Neural progenitor cell (in vitro differentiated cells): ENCODE measurements around the gene SPTLC1. TPM values are rescaled to one million over a fixed set of nuclear protein-coding genes. Genes with fewer than 3 reads are reported as not detected.
"Not testable (repeated sequence)": the region's sequence is repeated elsewhere in the genome, so short reads cannot be mapped to it uniquely, and the experiment has no call there.

Experiments
- DNase-seq: peaks from one replicate; pipeline ENCODE4 v3.0.0-alpha.2; 2016; ENCODE audit warnings: low spot score
- H2AFZ ChIP-seq: fragments of 200-600 bp; sonication (generic); replicated peaks from 2 replicates; pipeline ENCODE4 v1.6.1; 2016; ENCODE audit warnings: antibody characterized with exemption
- H3F3A ChIP-seq: fragments of 200-600 bp; sonication (generic); 2 replicates; pipeline ENCODE4 v1.6.1; 2016; ENCODE audit warnings: antibody characterized with exemption, low read depth
- H3K27ac ChIP-seq: fragments of 200-600 bp; sonication (generic); 2 replicates; pipeline ENCODE4 v1.5.1; 2016; ENCODE audit warnings: mild to moderate bottlenecking
- H3K27me3 ChIP-seq: fragments of 200-600 bp; sonication (generic); 2 replicates; pipeline ENCODE4 v1.6.1; 2016; ENCODE audit warnings: mild to moderate bottlenecking, moderate library complexity
- H3K36me3 ChIP-seq: fragments of 200-600 bp; sonication (generic); 2 replicates; pipeline ENCODE4 v1.5.1; 2016
- H3K4me1 ChIP-seq: fragments of 200-600 bp; sonication (generic); 2 replicates; pipeline ENCODE4 v1.6.1; 2016; ENCODE audit warnings: mixed run types
- H3K4me2 ChIP-seq: fragments of 200-600 bp; sonication (generic); 2 replicates; pipeline ENCODE4 v1.6.1; 2016
- H3K4me3 ChIP-seq: fragments of 200-600 bp; sonication (generic); 2 replicates; pipeline ENCODE4 v1.5.1; 2016
- H3K79me2 ChIP-seq: fragments of 200-600 bp; sonication (generic); 2 replicates; pipeline ENCODE4 v1.6.1; 2016; ENCODE audit warnings: low read depth
- H3K9ac ChIP-seq: fragments of 200-600 bp; sonication (generic); 2 replicates; pipeline ENCODE4 v1.6.1; 2016
- H3K9me3 ChIP-seq: fragments of 200-600 bp; sonication (generic); 2 replicates; pipeline ENCODE4 v1.5.1; 2016; ENCODE audit warnings: low read depth
- H4K20me1 ChIP-seq: fragments of 200-600 bp; sonication (generic); 2 replicates; pipeline ENCODE4 v1.6.1; 2016; ENCODE audit warnings: low read depth
- H3K27ac Mint-ChIP-seq: 3 replicates; pipeline ENCODE4 v1.8.0; 2021; ENCODE audit warnings: mixed read lengths
- H3K27me3 Mint-ChIP-seq: 2 replicates; pipeline ENCODE4 v1.8.0; 2022; ENCODE audit warnings: low read depth, mild to moderate bottlenecking, inconsistent platforms, moderate library complexity, mixed read lengths; ENCODE audit not compliant: insufficient read depth
- H3K36me3 Mint-ChIP-seq: 3 replicates; pipeline ENCODE4 v1.8.0; 2021; ENCODE audit warnings: mixed read lengths
- H3K4me1 Mint-ChIP-seq: 3 replicates; pipeline ENCODE4 v1.8.0; 2021; ENCODE audit warnings: mixed read lengths
- H3K4me3 Mint-ChIP-seq: 3 replicates; pipeline ENCODE4 v1.8.0; 2021; ENCODE audit warnings: mild to moderate bottlenecking, moderate library complexity, mixed read lengths
- H3K9me3 Mint-ChIP-seq: 3 replicates; pipeline ENCODE4 v1.8.0; 2020; ENCODE audit warnings: mixed read lengths
- CTCF ChIP-seq: fragments of 200-600 bp; sonication (generic); IDR thresholded peaks from 2 replicates; pipeline ENCODE4 v1.5.1; 2017; ENCODE audit warnings: antibody characterized with exemption, mild to moderate bottlenecking
- EZH2 ChIP-seq: fragments of 200-600 bp; sonication (generic); IDR thresholded peaks from 2 replicates; pipeline ENCODE4 v1.6.1; 2017; ENCODE audit warnings: antibody characterized with exemption, mild to moderate bottlenecking, moderate library complexity
- EZH2phosphoT487 ChIP-seq: fragments of 200-600 bp; sonication (generic); IDR thresholded peaks from 2 replicates; pipeline ENCODE4 v1.6.1; 2017; ENCODE audit warnings: antibody characterized with exemption
- total RNA-seq: library from RNA; depleted of rRNA; stranded (reverse); fragments of >200 nt; gene quantifications from 2 replicates; pipeline ENCODE4 v1.2.3, GENCODE V29; 2015; ENCODE audit warnings: low replicate concordance

The SPTLC1 gene
- total RNA-seq, 1 donor from 2014 or later, result 119 TPM

GRCh38 chr9:92010705-92011536 lies 104.3 kb downstream of the SPTLC1 start:
- Histone ChIP-seq H4K20me1 (no peaks in the 10 kb centered on the region), H2AFZ (peak overlapping the region; percentile 36), H3K27me3 (no peaks in the 10 kb centered on the region), H3K9ac (no peak overlapping the region), H3F3A (peaks cover 13% of the 10 kb centered on the region), H3K36me3 (no peaks in the 10 kb centered on the region), H3K4me3 (no peak overlapping the region), H3K27ac (peak overlapping the region; percentile 48), H3K4me2 (peak overlapping the region; percentile 15), H3K9me3 (no peaks in the 10 kb centered on the region), H3K79me2 (no peaks in the 10 kb centered on the region), H3K4me1 (peaks cover 21% of the 10 kb centered on the region)
- H3K27ac Mint-ChIP-seq, result no peak overlapping the region
- peaks cover 9% of the 10 kb centered on the region for H3K4me1 Mint-ChIP-seq
- H3K27me3 Mint-ChIP-seq, result peaks cover 4% of the 10 kb centered on the region
- H3K4me3 Mint-ChIP-seq, result no peak overlapping the region
- peak; percentile 20 for DNase-seq
- H3K9me3 Mint-ChIP-seq, result peaks cover 8% of the 10 kb centered on the region
- TF ChIP-seq EZH2phosphoT487, result no peak
- TF ChIP-seq CTCF, result no peak
- TF ChIP-seq EZH2, result no peak
- H3K36me3 Mint-ChIP-seq, result no peaks in the 10 kb centered on the region

- peak overlapping the region; percentile 36 for H2AFZ ChIP-seq
- H3K79me2 ChIP-seq, H3K27me3 Mint-ChIP-seq, H3K4me1 Mint-ChIP-seq, DNase-seq, H3K9ac ChIP-seq, H3K9me3 Mint-ChIP-seq, H3K4me3 Mint-ChIP-seq, H3K36me3 ChIP-seq, H3K4me3 ChIP-seq, H4K20me1 ChIP-seq, H3K36me3 Mint-ChIP-seq, H3K27ac Mint-ChIP-seq, H3K9me3 ChIP-seq, H3K27me3 ChIP-seq: not testable (repeated sequence)
- H3K27ac ChIP-seq, result peak overlapping the region; percentile 48
- H3K4me1 ChIP-seq, result peaks cover 21% of the 10 kb centered on the region
- H3F3A ChIP-seq, result peaks cover 13% of the 10 kb centered on the region
- H3K4me2 ChIP-seq, result peak overlapping the region; percentile 15
Measured at GRCh38 chr9:92010253-92010652, 105.0 kb downstream of the SPTLC1 start.

- Mint-ChIP-seq H3K27ac (peak overlapping the region; percentile 26), H3K4me1 (peaks cover 9% of the 10 kb centered on the region), H3K4me3 (no peak overlapping the region), H3K36me3 (no peaks in the 10 kb centered on the region), H3K9me3 (peaks cover 5% of the 10 kb centered on the region), H3K27me3 (peaks cover 4% of the 10 kb centered on the region)
- Histone ChIP-seq H4K20me1 (no peaks in the 10 kb centered on the region), H3K79me2 (no peaks in the 10 kb centered on the region), H3F3A (peaks cover 13% of the 10 kb centered on the region), H3K9me3 (no peaks in the 10 kb centered on the region), H3K27ac (no peak overlapping the region), H3K4me2 (no peak overlapping the region), H3K9ac (no peak overlapping the region), H2AFZ (no peak overlapping the region), H3K4me3 (no peak overlapping the region), H3K36me3 (no peaks in the 10 kb centered on the region), H3K27me3 (no peaks in the 10 kb centered on the region), H3K4me1 (peaks cover 17% of the 10 kb centered on the region)
- DNase-seq, result no peak
- no peak for TF ChIP-seq CTCF
Measured at GRCh38 chr9:92008041-92008440, 107.2 kb downstream of the SPTLC1 start.

GRCh38 chr9:92004045-92004392 lies 111.2 kb downstream of the SPTLC1 start:
- no peak for TF ChIP-seq EZH2phosphoT487
- no peak for TF ChIP-seq CTCF
- TF ChIP-seq EZH2, result no peak
- H3K27ac ChIP-seq, result no peak overlapping the region
- H3K9ac ChIP-seq, result no peak overlapping the region
- DNase-seq, result no peak
- no peak overlapping the region for H3K4me2 ChIP-seq
- peaks cover 4% of the 10 kb centered on the region for H3K9me3 Mint-ChIP-seq
- no peaks in the 10 kb centered on the region for H3K4me1 ChIP-seq
- H3K9me3 ChIP-seq, result no peaks in the 10 kb centered on the region
- no peak overlapping the region for H3K27ac Mint-ChIP-seq
- H2AFZ ChIP-seq, result no peak overlapping the region
- H3K79me2 ChIP-seq, result no peaks in the 10 kb centered on the region
- H3K27me3 ChIP-seq, result no peaks in the 10 kb centered on the region
- H4K20me1 ChIP-seq, result no peaks in the 10 kb centered on the region
- H3K4me3 ChIP-seq, result no peak overlapping the region
- H3K4me3 Mint-ChIP-seq, result no peak overlapping the region
- no peaks in the 10 kb centered on the region for H3K36me3 ChIP-seq
- peaks cover 3% of the 10 kb centered on the region for H3K4me1 Mint-ChIP-seq
- no peaks in the 10 kb centered on the region for H3F3A ChIP-seq
- H3K27me3 Mint-ChIP-seq, result no peaks in the 10 kb centered on the region
- no peaks in the 10 kb centered on the region for H3K36me3 Mint-ChIP-seq
